H1 (cell line): ENCODE measurements around the gene BNC2. TPM values are rescaled to one million over a fixed set of nuclear protein-coding genes. Genes with fewer than 3 reads are reported as not detected.

Experiments used
- SIN3A ChIP-seq, 2 experiments: IDR thresholded peaks in 1 of 2; conservative IDR thresholded peaks in 1 of 2; 2 replicates each; pipeline ENCODE4 v1.6.1; 2011 to 2012; ENCODE audit warnings: low read length in 2 of 2, improper control_type of control experiment in 1 of 2, low read depth in 1 of 2, mild to moderate bottlenecking in 1 of 2
- SRF ChIP-seq: IDR thresholded peaks from 2 replicates; pipeline ENCODE4 v1.6.1; 2011; ENCODE audit warnings: mild to moderate bottlenecking, low read depth, low read length, moderate library complexity
- TBP ChIP-seq: IDR thresholded peaks from 2 replicates; pipeline ENCODE4 v1.6.1; 2011; ENCODE audit warnings: low read depth, low read length, improper control_type of control experiment
- polyA plus RNA-seq, 7 experiments: library from polyadenylated mRNA; depleted of rRNA in 3 of 7; stranded (reverse) in 5 of 7; unstranded in 2 of 7; fragments of >200 nt in 5 of 7; fragments of 200-250 nt in 2 of 7; gene quantifications; 1 replicate in 5 of 7; 2 replicates in 1 of 7; 4 replicates in 1 of 7; pipeline versions ENCODE4 v1.2.1 to v1.2.3, GENCODE V29; 2011 to 2013; ENCODE audit warnings: missing spikeins in 2 of 7, mixed read lengths in 2 of 7
- total RNA-seq: library from RNA; stranded (reverse); fragmentation: NEBNext Ultra II Directional; extraction: Animal tissue kit (Norgen Biotek cat#: 25700); gene quantifications from 2 replicates; pipeline ENCODE4 v1.2.1, GENCODE V29; 2021
- TF ChIP-seq, protein P1 (sequence below), 3 experiments: IDR thresholded peaks; 1 replicate in 2 of 3; 2 replicates in 1 of 3; pipeline versions ENCODE4 v1.5.1 to v1.6.1; 2011; ENCODE audit warnings: low read length in 3 of 3, mild to moderate bottlenecking in 3 of 3, inconsistent platforms in 2 of 3, low read depth in 1 of 3, moderate library complexity in 1 of 3; ENCODE audit not compliant: insufficient read depth in 1 of 3; ENCODE audit errors: control extremely low read depth in 1 of 3
- TF ChIP-seq, protein P2 (sequence below): fragments of 300-600 bp; sonication (generic); IDR thresholded peaks from 2 replicates; pipeline ENCODE4 v1.7.1; 2012; ENCODE audit warnings: low read length, moderate library complexity, mild to moderate bottlenecking, inconsistent platforms; ENCODE audit not compliant: insufficient replicate concordance
- TF ChIP-seq, protein P3 (sequence below): IDR thresholded peaks from 2 replicates; pipeline ENCODE4 v1.6.1; 2011; ENCODE audit warnings: low read length, improper control_type of control experiment

The BNC2 gene
- total and polyA plus RNA-seq, 2 of the 8 experiments (the other 6 are each of a cell fraction or from before 2014, with no cell fraction given), result 16.0 to 26.8 TPM

DNA sequence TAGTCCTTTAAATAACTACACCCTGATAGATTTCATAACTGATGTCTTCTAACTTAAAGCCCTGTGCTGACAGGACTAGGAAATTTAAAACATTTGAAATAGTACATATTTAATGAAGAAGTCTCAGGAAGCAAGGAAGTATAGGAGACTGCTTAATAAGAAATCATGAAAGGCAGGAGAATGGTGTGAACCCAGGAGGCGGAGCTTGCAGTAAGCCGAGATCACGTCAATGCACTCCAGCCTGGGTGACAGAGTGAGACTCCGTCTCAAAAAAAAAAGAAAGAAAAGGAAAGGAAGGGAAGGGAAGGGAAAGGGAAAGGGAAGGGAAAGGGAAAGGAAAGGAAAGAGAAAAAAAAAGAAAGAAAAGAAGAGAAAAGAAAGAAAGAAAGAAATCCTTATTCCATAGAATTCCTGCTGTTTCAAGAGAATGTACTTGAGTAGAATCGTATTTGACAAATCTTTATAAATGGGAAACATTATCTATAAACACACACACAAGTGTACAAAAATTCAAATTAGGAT, 74.1 kb downstream of the BNC2 start (continued):
- TF ChIP-seq, protein P1, sequence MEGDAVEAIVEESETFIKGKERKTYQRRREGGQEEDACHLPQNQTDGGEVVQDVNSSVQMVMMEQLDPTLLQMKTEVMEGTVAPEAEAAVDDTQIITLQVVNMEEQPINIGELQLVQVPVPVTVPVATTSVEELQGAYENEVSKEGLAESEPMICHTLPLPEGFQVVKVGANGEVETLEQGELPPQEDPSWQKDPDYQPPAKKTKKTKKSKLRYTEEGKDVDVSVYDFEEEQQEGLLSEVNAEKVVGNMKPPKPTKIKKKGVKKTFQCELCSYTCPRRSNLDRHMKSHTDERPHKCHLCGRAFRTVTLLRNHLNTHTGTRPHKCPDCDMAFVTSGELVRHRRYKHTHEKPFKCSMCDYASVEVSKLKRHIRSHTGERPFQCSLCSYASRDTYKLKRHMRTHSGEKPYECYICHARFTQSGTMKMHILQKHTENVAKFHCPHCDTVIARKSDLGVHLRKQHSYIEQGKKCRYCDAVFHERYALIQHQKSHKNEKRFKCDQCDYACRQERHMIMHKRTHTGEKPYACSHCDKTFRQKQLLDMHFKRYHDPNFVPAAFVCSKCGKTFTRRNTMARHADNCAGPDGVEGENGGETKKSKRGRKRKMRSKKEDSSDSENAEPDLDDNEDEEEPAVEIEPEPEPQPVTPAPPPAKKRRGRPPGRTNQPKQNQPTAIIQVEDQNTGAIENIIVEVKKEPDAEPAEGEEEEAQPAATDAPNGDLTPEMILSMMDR (IDR thresholded peaks at IDR 0.05; ENCODE audit: control extremely low read depth in 1 of 3, insufficient read depth in 1 of 3, low read depth in 1 of 3, low read length in 3 of 3), result no peak
- no peak for TF ChIP-seq SIN3A (conservative IDR thresholded peaks at IDR 0.05 in 1 of 2, IDR thresholded peaks at IDR 0.05 in 1 of 2; ENCODE audit: low read depth in 1 of 2, low read length in 2 of 2)
- TF ChIP-seq, protein P2, sequence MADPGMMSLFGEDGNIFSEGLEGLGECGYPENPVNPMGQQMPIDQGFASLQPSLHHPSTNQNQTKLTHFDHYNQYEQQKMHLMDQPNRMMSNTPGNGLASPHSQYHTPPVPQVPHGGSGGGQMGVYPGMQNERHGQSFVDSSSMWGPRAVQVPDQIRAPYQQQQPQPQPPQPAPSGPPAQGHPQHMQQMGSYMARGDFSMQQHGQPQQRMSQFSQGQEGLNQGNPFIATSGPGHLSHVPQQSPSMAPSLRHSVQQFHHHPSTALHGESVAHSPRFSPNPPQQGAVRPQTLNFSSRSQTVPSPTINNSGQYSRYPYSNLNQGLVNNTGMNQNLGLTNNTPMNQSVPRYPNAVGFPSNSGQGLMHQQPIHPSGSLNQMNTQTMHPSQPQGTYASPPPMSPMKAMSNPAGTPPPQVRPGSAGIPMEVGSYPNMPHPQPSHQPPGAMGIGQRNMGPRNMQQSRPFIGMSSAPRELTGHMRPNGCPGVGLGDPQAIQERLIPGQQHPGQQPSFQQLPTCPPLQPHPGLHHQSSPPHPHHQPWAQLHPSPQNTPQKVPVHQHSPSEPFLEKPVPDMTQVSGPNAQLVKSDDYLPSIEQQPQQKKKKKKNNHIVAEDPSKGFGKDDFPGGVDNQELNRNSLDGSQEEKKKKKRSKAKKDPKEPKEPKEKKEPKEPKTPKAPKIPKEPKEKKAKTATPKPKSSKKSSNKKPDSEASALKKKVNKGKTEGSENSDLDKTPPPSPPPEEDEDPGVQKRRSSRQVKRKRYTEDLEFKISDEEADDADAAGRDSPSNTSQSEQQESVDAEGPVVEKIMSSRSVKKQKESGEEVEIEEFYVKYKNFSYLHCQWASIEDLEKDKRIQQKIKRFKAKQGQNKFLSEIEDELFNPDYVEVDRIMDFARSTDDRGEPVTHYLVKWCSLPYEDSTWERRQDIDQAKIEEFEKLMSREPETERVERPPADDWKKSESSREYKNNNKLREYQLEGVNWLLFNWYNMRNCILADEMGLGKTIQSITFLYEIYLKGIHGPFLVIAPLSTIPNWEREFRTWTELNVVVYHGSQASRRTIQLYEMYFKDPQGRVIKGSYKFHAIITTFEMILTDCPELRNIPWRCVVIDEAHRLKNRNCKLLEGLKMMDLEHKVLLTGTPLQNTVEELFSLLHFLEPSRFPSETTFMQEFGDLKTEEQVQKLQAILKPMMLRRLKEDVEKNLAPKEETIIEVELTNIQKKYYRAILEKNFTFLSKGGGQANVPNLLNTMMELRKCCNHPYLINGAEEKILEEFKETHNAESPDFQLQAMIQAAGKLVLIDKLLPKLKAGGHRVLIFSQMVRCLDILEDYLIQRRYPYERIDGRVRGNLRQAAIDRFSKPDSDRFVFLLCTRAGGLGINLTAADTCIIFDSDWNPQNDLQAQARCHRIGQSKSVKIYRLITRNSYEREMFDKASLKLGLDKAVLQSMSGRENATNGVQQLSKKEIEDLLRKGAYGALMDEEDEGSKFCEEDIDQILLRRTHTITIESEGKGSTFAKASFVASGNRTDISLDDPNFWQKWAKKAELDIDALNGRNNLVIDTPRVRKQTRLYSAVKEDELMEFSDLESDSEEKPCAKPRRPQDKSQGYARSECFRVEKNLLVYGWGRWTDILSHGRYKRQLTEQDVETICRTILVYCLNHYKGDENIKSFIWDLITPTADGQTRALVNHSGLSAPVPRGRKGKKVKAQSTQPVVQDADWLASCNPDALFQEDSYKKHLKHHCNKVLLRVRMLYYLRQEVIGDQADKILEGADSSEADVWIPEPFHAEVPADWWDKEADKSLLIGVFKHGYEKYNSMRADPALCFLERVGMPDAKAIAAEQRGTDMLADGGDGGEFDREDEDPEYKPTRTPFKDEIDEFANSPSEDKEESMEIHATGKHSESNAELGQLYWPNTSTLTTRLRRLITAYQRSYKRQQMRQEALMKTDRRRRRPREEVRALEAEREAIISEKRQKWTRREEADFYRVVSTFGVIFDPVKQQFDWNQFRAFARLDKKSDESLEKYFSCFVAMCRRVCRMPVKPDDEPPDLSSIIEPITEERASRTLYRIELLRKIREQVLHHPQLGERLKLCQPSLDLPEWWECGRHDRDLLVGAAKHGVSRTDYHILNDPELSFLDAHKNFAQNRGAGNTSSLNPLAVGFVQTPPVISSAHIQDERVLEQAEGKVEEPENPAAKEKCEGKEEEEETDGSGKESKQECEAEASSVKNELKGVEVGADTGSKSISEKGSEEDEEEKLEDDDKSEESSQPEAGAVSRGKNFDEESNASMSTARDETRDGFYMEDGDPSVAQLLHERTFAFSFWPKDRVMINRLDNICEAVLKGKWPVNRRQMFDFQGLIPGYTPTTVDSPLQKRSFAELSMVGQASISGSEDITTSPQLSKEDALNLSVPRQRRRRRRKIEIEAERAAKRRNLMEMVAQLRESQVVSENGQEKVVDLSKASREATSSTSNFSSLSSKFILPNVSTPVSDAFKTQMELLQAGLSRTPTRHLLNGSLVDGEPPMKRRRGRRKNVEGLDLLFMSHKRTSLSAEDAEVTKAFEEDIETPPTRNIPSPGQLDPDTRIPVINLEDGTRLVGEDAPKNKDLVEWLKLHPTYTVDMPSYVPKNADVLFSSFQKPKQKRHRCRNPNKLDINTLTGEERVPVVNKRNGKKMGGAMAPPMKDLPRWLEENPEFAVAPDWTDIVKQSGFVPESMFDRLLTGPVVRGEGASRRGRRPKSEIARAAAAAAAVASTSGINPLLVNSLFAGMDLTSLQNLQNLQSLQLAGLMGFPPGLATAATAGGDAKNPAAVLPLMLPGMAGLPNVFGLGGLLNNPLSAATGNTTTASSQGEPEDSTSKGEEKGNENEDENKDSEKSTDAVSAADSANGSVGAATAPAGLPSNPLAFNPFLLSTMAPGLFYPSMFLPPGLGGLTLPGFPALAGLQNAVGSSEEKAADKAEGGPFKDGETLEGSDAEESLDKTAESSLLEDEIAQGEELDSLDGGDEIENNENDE, result no peak
- no peak for TF ChIP-seq SRF
- no peak for TF ChIP-seq TBP
- TF ChIP-seq, protein P3, sequence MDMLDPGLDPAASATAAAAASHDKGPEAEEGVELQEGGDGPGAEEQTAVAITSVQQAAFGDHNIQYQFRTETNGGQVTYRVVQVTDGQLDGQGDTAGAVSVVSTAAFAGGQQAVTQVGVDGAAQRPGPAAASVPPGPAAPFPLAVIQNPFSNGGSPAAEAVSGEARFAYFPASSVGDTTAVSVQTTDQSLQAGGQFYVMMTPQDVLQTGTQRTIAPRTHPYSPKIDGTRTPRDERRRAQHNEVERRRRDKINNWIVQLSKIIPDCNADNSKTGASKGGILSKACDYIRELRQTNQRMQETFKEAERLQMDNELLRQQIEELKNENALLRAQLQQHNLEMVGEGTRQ, result no peak
